ENCODE results near the gene IL12B. TPM values are rescaled to one million over a fixed set of nuclear protein-coding genes. Genes with fewer than 3 reads are reported as not detected.
"Not testable (repeated sequence)": the region's sequence is repeated elsewhere in the genome, so short reads cannot be mapped to it uniquely, and the experiment has no call there.

IL12B gene
- total RNA-seq, 2 experiments from 2014 or later, result not detected

DNA sequence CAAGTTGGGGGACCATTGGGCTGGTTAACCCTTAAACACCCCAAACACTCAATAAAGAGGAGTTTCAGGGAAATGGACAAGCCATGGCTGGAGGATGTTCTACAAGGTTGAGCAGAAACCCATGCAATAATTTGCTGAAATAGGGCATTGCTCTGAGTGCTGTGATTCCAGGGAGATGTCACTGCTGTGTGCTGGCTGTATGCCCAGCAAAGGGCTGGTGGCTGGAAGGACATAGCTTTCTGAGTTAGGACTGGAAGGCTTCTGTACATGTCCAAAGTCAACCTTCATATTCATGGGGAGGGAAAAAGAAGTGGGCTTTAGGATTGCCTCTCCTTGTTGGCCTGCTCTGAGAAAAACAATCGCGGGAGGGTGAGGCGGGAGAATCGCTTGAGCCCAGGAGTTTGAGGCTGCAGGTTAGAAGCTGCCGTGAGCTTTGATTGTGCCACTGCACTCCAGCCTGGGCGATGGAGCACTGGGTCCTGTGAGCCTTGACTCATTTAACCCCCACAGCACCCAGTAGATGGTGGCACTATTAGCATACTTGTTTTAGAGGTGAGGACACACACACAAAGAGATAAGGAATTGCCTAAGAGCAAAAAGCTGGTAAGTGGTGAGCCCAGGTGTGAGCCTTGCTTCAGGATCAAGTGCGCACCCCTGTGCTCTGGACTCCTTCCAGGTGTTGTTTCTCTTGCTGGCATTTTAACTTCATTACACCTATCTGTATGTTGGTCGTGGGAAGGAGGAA lies 20.4 kb downstream of the IL12B start:
- ChIA-PET POLR2A (no interaction called here), CTCF (interaction anchor here (1.0 to 4.3 kb wide), 4 partner anchors 14 to 677 kb away, joined by 3 to 32 read pairs (median 4); no protein-coding TSS in a partner anchor)
- no peak for ATAC-seq
- intact Hi-C loops (cut with micrococcal nuclease), result no loop called here
- Mint-ChIP-seq H3K27ac (no peak overlapping the region), H3K4me1 (ENCODE audit: low read depth) (peaks cover 3% of the 10 kb centered on the region), H3K9me3 (no peaks in the 10 kb centered on the region), H3K36me3 (ENCODE audit: low read depth) (no peaks in the 10 kb centered on the region), H3K27me3 (peaks cover 17% of the 10 kb centered on the region), H3K4me3 (no peak overlapping the region)
- TF ChIP-seq, protein P1, sequence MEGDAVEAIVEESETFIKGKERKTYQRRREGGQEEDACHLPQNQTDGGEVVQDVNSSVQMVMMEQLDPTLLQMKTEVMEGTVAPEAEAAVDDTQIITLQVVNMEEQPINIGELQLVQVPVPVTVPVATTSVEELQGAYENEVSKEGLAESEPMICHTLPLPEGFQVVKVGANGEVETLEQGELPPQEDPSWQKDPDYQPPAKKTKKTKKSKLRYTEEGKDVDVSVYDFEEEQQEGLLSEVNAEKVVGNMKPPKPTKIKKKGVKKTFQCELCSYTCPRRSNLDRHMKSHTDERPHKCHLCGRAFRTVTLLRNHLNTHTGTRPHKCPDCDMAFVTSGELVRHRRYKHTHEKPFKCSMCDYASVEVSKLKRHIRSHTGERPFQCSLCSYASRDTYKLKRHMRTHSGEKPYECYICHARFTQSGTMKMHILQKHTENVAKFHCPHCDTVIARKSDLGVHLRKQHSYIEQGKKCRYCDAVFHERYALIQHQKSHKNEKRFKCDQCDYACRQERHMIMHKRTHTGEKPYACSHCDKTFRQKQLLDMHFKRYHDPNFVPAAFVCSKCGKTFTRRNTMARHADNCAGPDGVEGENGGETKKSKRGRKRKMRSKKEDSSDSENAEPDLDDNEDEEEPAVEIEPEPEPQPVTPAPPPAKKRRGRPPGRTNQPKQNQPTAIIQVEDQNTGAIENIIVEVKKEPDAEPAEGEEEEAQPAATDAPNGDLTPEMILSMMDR (IDR thresholded peaks at IDR 0.05), result no peak
- no peak for DNase-seq

DNA sequence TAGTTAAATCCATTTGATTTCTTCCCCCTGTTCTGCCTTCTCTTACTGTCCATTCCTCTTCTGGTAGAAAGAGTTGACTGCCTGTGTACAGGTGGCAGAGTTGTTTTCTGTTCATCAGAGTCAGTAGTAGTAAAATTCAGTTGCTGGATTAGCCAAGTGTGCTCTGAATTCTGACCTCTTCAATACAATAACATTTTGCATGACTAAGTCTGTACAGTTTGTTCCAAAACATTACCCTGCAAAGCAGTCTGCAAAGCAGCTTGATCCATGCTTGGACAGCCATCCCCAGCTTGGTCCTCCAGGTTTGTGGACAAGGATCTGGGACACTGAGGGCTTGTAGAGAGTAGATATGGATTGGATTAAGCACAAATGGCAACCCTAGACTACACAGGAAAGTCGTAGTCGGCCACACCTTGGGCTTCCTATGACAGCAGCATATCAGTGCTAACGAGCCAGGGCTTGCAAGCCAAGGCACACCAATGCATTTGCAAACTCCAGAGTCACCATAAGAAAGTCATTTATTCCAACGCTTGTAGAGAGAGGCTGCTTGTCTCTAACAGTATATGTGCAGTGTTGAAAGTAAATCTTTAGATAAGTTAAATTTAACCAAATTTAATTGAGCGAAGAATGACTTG lies 25.2 kb downstream of the IL12B start:
- no peak overlapping the region for H3K27ac Mint-ChIP-seq
- TF ChIP-seq, protein P1 (IDR thresholded peaks at IDR 0.05), result no peak
- ATAC-seq, result no peak
- H3K27me3 Mint-ChIP-seq, result peaks cover 13% of the 10 kb centered on the region
- intact Hi-C loops (cut with micrococcal nuclease), result no loop called here
- ChIA-PET CTCF (interaction anchor here (0.8 to 1.8 kb wide), 2 partner anchors 12 to 13 kb away, joined by 4 read pairs; no protein-coding TSS in a partner anchor), POLR2A (no interaction called here)
- peaks cover 5% of the 10 kb centered on the region for H3K36me3 Mint-ChIP-seq (ENCODE audit: low read depth)
- H3K4me3 Mint-ChIP-seq, result no peak overlapping the region
- no peak for DNase-seq
- no peaks in the 10 kb centered on the region for H3K4me1 Mint-ChIP-seq (ENCODE audit: low read depth)
- peaks cover 18% of the 10 kb centered on the region for H3K9me3 Mint-ChIP-seq

DNA sequence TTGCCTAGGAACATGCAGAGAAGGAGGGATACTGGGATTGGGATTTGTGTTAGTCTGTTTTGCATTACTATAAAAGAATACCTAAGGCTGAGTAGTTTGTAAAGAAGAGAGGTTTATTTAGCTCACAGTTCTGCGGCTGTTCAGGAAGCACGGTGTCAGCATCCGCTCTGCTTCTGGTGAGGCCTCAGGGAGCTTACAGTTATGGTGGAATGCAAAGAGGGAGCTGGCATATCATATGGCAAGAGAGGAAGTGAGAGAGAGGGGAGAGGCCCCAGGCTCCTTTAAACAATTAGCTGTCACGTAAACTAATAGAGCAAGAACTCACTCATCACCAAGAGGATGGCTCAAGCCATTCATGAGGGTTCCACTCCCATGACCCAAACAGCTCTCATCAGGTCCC lies 27.0 kb downstream of the IL12B start:
- ChIA-PET POLR2A (no interaction called here), CTCF (interaction anchor here (0.9 kb wide), 2 partner anchors 8 to 146 kb away, joined by 3 read pairs; no protein-coding TSS in a partner anchor)
- Mint-ChIP-seq H3K4me1 (ENCODE audit: low read depth) (no peaks in the 10 kb centered on the region), H3K36me3 (ENCODE audit: low read depth) (peaks cover 9% of the 10 kb centered on the region), H3K27me3 (peaks cover 1% of the 10 kb centered on the region), H3K9me3 (peaks cover 24% of the 10 kb centered on the region), H3K4me3 (no peak overlapping the region), H3K27ac (no peak overlapping the region)
- no peak for DNase-seq
- intact Hi-C loops (cut with micrococcal nuclease), result no loop called here
- TF ChIP-seq, protein P1 (IDR thresholded peaks at IDR 0.05), result no peak
- ATAC-seq, result no peak

DNA sequence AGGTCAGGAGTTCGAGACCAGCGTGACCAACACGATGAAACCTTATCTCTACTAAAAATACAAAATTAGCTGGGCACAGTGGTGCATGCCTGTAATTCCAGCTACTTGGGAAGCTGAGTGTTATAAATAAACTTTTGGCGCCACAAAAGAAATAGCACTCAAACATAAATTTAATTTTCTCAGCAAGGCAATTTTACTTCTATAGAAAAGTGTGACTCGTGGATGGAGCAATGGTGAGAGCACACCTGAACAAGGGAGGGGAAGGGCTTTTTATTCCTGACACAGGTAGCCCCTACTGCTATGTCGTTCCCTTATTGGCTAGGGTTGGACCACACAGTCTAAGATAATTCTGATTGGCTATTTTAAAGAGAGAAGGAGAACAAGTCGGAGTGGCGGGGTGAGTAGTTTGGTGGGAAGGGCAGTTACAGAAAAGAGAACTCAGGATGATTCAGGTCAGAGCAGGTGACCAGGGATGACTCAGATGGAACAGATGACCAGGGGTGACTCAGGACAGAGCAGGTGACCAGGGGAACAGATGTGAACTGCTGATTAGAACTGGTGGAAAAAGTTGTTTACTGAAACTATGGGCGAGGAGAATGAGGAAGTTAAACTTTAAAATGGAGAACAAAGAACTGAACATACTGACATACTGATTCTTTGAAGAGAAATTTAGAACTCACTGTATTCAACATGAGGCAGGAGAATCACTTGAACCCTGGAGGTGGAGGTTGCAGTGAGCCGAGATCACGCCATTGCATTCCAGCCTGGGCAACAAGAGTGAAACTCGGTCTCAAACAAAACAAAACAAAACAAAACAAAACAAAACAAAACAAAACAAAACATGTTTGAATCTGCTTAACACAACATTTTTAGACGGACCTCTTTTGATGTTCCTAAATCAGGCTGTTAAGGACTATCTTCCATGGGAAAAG lies 28.1 kb downstream of the IL12B start:
- CTCF ChIA-PET; H3K4me3 Mint-ChIP-seq; H3K4me1 Mint-ChIP-seq (ENCODE audit: low read depth); DNase-seq; H3K27me3 Mint-ChIP-seq; intact Hi-C loops (cut with micrococcal nuclease); POLR2A ChIA-PET; ATAC-seq; H3K27ac Mint-ChIP-seq: not testable (repeated sequence)
- peaks cover 33% of the 10 kb centered on the region for H3K9me3 Mint-ChIP-seq
- peaks cover 11% of the 10 kb centered on the region for H3K36me3 Mint-ChIP-seq (ENCODE audit: low read depth)

DNA sequence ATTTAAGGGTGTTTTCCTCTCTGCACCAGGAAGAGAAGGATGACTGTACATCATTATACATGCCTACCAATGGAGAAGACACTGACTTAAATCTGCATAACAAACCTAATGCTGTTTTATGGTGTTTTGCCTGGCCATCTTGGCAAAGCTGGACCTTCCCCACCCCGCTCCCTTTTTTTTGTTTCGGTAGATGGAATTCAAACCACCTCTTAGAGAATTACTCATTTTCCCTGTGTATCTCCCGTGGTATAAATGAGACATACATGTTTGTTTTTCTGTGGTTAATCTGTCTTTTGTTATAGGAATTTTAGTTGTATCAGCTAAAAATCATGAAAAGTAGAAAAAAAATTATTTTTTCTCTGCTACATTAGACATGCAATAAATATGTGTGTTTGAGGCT lies 28.8 kb downstream of the IL12B start:
- H3K4me1 Mint-ChIP-seq (ENCODE audit: low read depth), result no peaks in the 10 kb centered on the region
- no peak overlapping the region for H3K4me3 Mint-ChIP-seq
- H3K27me3 Mint-ChIP-seq, result peaks cover 1% of the 10 kb centered on the region
- ChIA-PET CTCF (no interaction called here), POLR2A (no interaction called here)
- intact Hi-C loops (cut with micrococcal nuclease), result no loop called here
- ATAC-seq, result no peak
- H3K9me3 Mint-ChIP-seq, result peaks cover 35% of the 10 kb centered on the region
- TF ChIP-seq, protein P1 (IDR thresholded peaks at IDR 0.05), result no peak
- H3K36me3 Mint-ChIP-seq (ENCODE audit: low read depth), result peaks cover 11% of the 10 kb centered on the region
- H3K27ac Mint-ChIP-seq, result no peak overlapping the region
- no peak for DNase-seq

DNA sequence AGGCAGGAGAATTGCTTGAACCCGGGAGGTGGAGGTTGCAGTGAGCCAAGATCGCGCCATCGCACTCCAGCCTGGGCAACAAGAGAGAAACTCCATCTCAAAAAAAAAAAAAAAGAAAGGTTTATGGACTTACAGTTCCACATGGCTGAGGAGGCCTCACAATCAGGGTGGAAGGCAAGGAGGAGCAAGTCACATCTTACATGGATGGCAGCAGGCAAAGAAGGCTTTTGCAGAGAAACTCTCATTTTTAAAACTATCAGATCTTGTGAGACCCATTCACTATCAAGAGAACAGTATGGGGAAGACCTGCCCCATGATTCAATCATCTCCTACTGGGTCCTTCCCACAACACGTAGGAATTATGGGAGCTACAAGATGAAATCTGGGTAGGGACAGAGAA lies 33.0 kb downstream of the IL12B start:
- CTCF ChIA-PET; H3K4me1 Mint-ChIP-seq (ENCODE audit: low read depth); H3K4me3 Mint-ChIP-seq; H3K36me3 Mint-ChIP-seq (ENCODE audit: low read depth); DNase-seq; H3K27me3 Mint-ChIP-seq; ATAC-seq; intact Hi-C loops (cut with micrococcal nuclease); H3K27ac Mint-ChIP-seq; POLR2A ChIA-PET: not testable (repeated sequence)
- peaks cover 27% of the 10 kb centered on the region for H3K9me3 Mint-ChIP-seq

Measured in activated CD8-positive, alpha-beta T cell treated with anti-CD3 and anti-CD28 coated beads for 36 hours (primary cell).